ENCODE results near the gene ATG16L1. TPM values are rescaled to one million over a fixed set of nuclear protein-coding genes. Genes with fewer than 3 reads are reported as not detected.

Gene ATG16L1
- total and polyA plus RNA-seq, 2 experiments from 2014 or later, result 16.2 to 17.2 TPM

GRCh38 chr2:233343171-233343705 lies 91.8 kb downstream of the ATG16L1 start:
- H4K20me1 ChIP-seq (ENCODE audit: insufficient read depth), result no peaks in the 10 kb centered on the region
- no peak overlapping the region for H3K9ac ChIP-seq
- H3K36me3 ChIP-seq (ENCODE audit: low read depth), result no peaks in the 10 kb centered on the region
- no peak overlapping the region for H3K27ac ChIP-seq
- TF ChIP-seq EZH2phosphoT487 (IDR thresholded peaks at IDR 0.05; ENCODE audit: insufficient read depth, low read depth) (no peak), EZH2 (IDR thresholded peaks at IDR 0.05; ENCODE audit: insufficient read depth, poor library complexity, severe bottlenecking) (no peak)
- H3K9me3 ChIP-seq (ENCODE audit: low read depth), result no peaks in the 10 kb centered on the region
- no peaks in the 10 kb centered on the region for H3K79me2 ChIP-seq (ENCODE audit: insufficient read depth)
- H3K9me2 ChIP-seq (ENCODE audit: insufficient read depth), result no peaks in the 10 kb centered on the region
- DNase-seq, result no peak
- WGBS, 2 experiments (ENCODE audit: low coverage in 1 of 2, low lambda C conversion rate in 2 of 2, missing lambda C conversion rate in 2 of 2), result 76 to 77% methylated on average over 15 of the region's 15 CpGs
- H3K4me3 ChIP-seq, result no peak overlapping the region
- no peak overlapping the region for H3K4me2 ChIP-seq (ENCODE audit: unreplicated experiment)
- in situ Hi-C loops (cut with MboI), result no loop called here
- no peaks in the 10 kb centered on the region for H3K4me1 ChIP-seq (ENCODE audit: insufficient read depth)
- 0 out of 2 replicates have a peak, but pooled peaks cover 14% of the 10 kb centered on the region for H3K27me3 ChIP-seq (replicated peaks; ENCODE audit: insufficient read depth)
- no peak overlapping the region for H2AFZ ChIP-seq
- H3F3A ChIP-seq (ENCODE audit: insufficient read depth), result no peaks in the 10 kb centered on the region

Small RNAs within 50 kb of the gene (small RNA-seq; reads per million reads assigned to genes)
- gene RN7SL32P (ENCODE audit: low read depth, low replicate concordance) (not detected), gene SCARNA5 (ENCODE audit: low read depth, low replicate concordance) (6.4 reads per million, percentile 82 among the genes with 10 or more reads in this experiment), gene SCARNA6 (ENCODE audit: low read depth, low replicate concordance) (1.4 reads per million, percentile 54 among the genes with 10 or more reads in this experiment)

Other genes with a start within 250 kb of the ATG16L1 start
- gene NGEF, start 238.4 kb upstream of the ATG16L1 start, total RNA-seq (2014; rRNA removed; shearing (Covaris generic)), result 0.43 TPM in 1 of 2 replicates, not detected in the other
- gene NGEF, start 238.4 kb upstream of the ATG16L1 start, polyA plus RNA-seq (2016; fragmentation: Nextera tagmentation; extraction: Ambion mirVana), result 0.35 TPM in 1 of 2 replicates, not detected in the other
- gene NEU2, start 219.0 kb upstream of the ATG16L1 start, total RNA-seq (2014; rRNA removed; shearing (Covaris generic)), result not detected in 2 replicates
- not detected in 2 replicates for gene NEU2, start 219.0 kb upstream of the ATG16L1 start, polyA plus RNA-seq (2016; fragmentation: Nextera tagmentation; extraction: Ambion mirVana)
- not detected in 2 replicates for gene INPP5D, start 191.3 kb upstream of the ATG16L1 start, total RNA-seq (2014; rRNA removed; shearing (Covaris generic))
- 0.13 and 0.23 TPM in 2 replicates for gene INPP5D, start 191.3 kb upstream of the ATG16L1 start, polyA plus RNA-seq (2016; fragmentation: Nextera tagmentation; extraction: Ambion mirVana)
- not detected in 2 replicates for gene SAG, start 56.1 kb downstream of the ATG16L1 start, total RNA-seq (2014; rRNA removed; shearing (Covaris generic))
- not detected in 2 replicates for gene SAG, start 56.1 kb downstream of the ATG16L1 start, polyA plus RNA-seq (2016; fragmentation: Nextera tagmentation; extraction: Ambion mirVana)
- gene DGKD, start 102.8 kb downstream of the ATG16L1 start, total RNA-seq (2014; rRNA removed; shearing (Covaris generic)), result 4.0 and 5.1 TPM in 2 replicates
- gene DGKD, start 102.8 kb downstream of the ATG16L1 start, polyA plus RNA-seq (2016; fragmentation: Nextera tagmentation; extraction: Ambion mirVana), result 2.7 and 3.9 TPM in 2 replicates